Pancreas (tissue), 10 donors: Measurements from ENCODE around the gene CLDN6. TPM values are rescaled to one million over a fixed set of nuclear protein-coding genes. Genes with fewer than 3 reads are reported as not detected.
A peak's percentile ranks its signal among the peaks of the same experiment; 100 is the strongest.

Source experiments
- ATAC-seq, 4 donors: fragments of 200-7000 bp; cut with Tn5 transposase; one replicate each; pipeline versions ENCODE4 v1.8.0 to v1.9.1; 2020; ENCODE audit warnings: mild to moderate bottlenecking in 4 of 4, moderate library complexity in 4 of 4
- DNase-seq, 6 donors: peaks; one replicate each; pipeline ENCODE4 v3.0.0-alpha.2; 2020
- FAIRE-seq: peaks from 2 replicates; lab custom pipeline; 2012; peaks lifted over from hg19 to GRCh38; lab: Jason Lieb, UNC
- H3K27ac ChIP-seq, 4 donors: fragments of 200-600 bp; sonication (generic); 1 replicate in 3 of 4; 2 replicates in 1 of 4; pipeline versions ENCODE4 v1.5.0 to v1.8.0; 2020
- H3K27me3 ChIP-seq, 4 donors: fragments of 200-600 bp; one replicate each; pipeline ENCODE4 v1.8.0; 2021
- H3K36me3 ChIP-seq, 3 donors: fragments of 200-600 bp; sonication (generic) in 1 of 3; one replicate each; pipeline versions ENCODE4 v1.5.0 to v1.8.0; 2020 to 2021
- H3K4me1 ChIP-seq, 3 donors: fragments of 200-600 bp; one replicate each; pipeline ENCODE4 v1.8.0; 2021
- H3K4me3 ChIP-seq, 4 donors: fragments of 200-600 bp; sonication (generic) in 2 of 4; one replicate each; pipeline versions ENCODE4 v1.5.0 to v1.8.0; 2020 to 2021
- H3K9me3 ChIP-seq, 4 donors: fragments of 200-600 bp; one replicate each; pipeline ENCODE4 v1.8.0; 2021
- CTCF ChIP-seq, 4 donors: fragments of 200-600 bp; sonication (generic) in 3 of 4; IDR thresholded peaks; one replicate each; pipeline versions ENCODE4 v1.5.0 to v1.8.0; 2021; ENCODE audit warnings: antibody characterized with exemption in 4 of 4
- WGBS, 2 donors: extraction: QIAGEN DNeasy Blood & Tissue Kit; methylation state at CpG; one replicate each; pipeline ENCODE4 v1.1.7; 2013; 5-methylcytosine and 5-hydroxymethylcytosine counted together
- intact Hi-C, 3 donors: fragments of 100-400 bp; cut with DNase I; formaldehyde crosslinking; loops; one replicate each; pipeline versions ENCODE4 v1.11.1 to v1.14.2; 2022
- polyA plus RNA-seq, 2 donors: library from polyadenylated mRNA; stranded (reverse); fragments of 200-250 nt; gene quantifications; one replicate each; pipeline ENCODE4 v1.2.3, GENCODE V29; 2013
- total RNA-seq, 6 donors: library from RNA; stranded (reverse); fragmentation: NEBNext Ultra II Directional in 4 of 6; extraction: Animal tissue kit (Norgen Biotek cat#: 25700) in 4 of 6; gene quantifications; one replicate each; pipeline versions ENCODE4 v1.2.1 to v1.2.4, GENCODE V29; 2021 to 2023
- donor health status: healthy with polysubstance abuse.
- donor health status: DM: no; HTN: no; CAD: no; lungs with moderate emphysema.
- donor health status: DM: no; HTN: no; CAD: no.
- donor health status: control.
- donor health status: control.
- donor health status: Bipolar disorder and iron deficiency.
- donor health status: DM: yes; HTN: yes; CAD: no.
- donor health status: DM: no; HTN: no; CAD: no.
- donor health status: DM: no; HTN: no; CAD: no.
- donor health status: DM: yes; HTN: yes; CAD: no.

Gene CLDN6
- total and polyA plus RNA-seq, 8 donors = 0.12 to 5.1 (median 0.73) TPM

- DNase-seq (no peak), ATAC-seq (no peak), FAIRE-seq (no peak)
- WGBS, 2 donors = 95 to 96% methylated on average over 8 of the region's 8 CpGs
- Histone ChIP-seq H3K9me3 (no peaks in the 10 kb centered on the region), H3K27ac (no peak overlapping the region), H3K4me3 (no peak overlapping the region), H3K27me3 (no peaks in the 10 kb centered on the region), H3K36me3 (no peaks in the 10 kb centered on the region), H3K4me1 (peaks cover 0 to 16% (median 10%) of the 10 kb centered on the region in 3 donors)
- no peak for TF ChIP-seq CTCF (IDR thresholded peaks at IDR 0.05)
- intact Hi-C loops = no loop called here
These were observed 45.8 kb upstream of the CLDN6 start for GRCh38 chr16:3063625-3064386.

- Histone ChIP-seq H3K4me3 (no peak overlapping the region), H3K27me3 (no peaks in the 10 kb centered on the region), H3K9me3 (no peaks in the 10 kb centered on the region), H3K36me3 (no peaks in the 10 kb centered on the region), H3K27ac (no peak overlapping the region), H3K4me1 (peaks cover 0 to 16% (median 10%) of the 10 kb centered on the region in 3 donors)
- DNase-seq = no peak
- TF ChIP-seq CTCF (IDR thresholded peaks at IDR 0.05) = no peak
- FAIRE-seq = no peak
- intact Hi-C loops = no loop called here
- 91 to 95% methylated on average over 6 of the region's 6 CpGs for WGBS, 2 donors
- ATAC-seq = no peak
These were observed 44.6 kb upstream of the CLDN6 start for GRCh38 chr16:3062553-3062952.

- intact Hi-C loops = no loop called here
- Histone ChIP-seq H3K9me3 (no peaks in the 10 kb centered on the region), H3K4me3 (no peak overlapping the region), H3K27me3 (no peaks in the 10 kb centered on the region), H3K27ac (peak overlapping the region in 2 of 4 donors; percentile 90 to 92), H3K4me1 (peaks cover 0 to 16% (median 10%) of the 10 kb centered on the region in 3 donors), H3K36me3 (no peaks in the 10 kb centered on the region)
- no peak for DNase-seq
- no peak for FAIRE-seq
- WGBS, 2 donors = 80 to 86% methylated on average over 14 of the region's 14 CpGs
- TF ChIP-seq CTCF (IDR thresholded peaks at IDR 0.05) = no peak
- no peak for ATAC-seq
These were observed 42.5 kb upstream of the CLDN6 start for GRCh38 chr16:3060339-3061127.

- H3K4me3 ChIP-seq = peak overlapping the region; percentile 80 to 96 (median 86)
- H3K27me3 ChIP-seq = no peaks in the 10 kb centered on the region
- H3K4me1 ChIP-seq = peaks cover 0 to 14% (median 7%) of the 10 kb centered on the region in 3 donors
- no peaks in the 10 kb centered on the region for H3K36me3 ChIP-seq
- FAIRE-seq (no peak), ATAC-seq (no peak), DNase-seq (no peak)
- no peaks in the 10 kb centered on the region for H3K9me3 ChIP-seq
- TF ChIP-seq CTCF (IDR thresholded peaks at IDR 0.05) = no peak
- 53 to 55% methylated on average over 9 of the region's 9 CpGs for WGBS, 2 donors
- intact Hi-C loops = no loop called here
- peak overlapping the region; percentile 69 to 92 (median 80) for H3K27ac ChIP-seq
These were observed 41.8 kb upstream of the CLDN6 start for GRCh38 chr16:3059723-3060242.
